IMR-90 (cell line): ENCODE data around the gene GRAP.
"Not testable (repeated sequence)": the region's sequence is repeated elsewhere in the genome, so short reads cannot be mapped to it uniquely, and the experiment has no call there.

Source experiments
- CEBPB ChIP-seq: IDR thresholded peaks from 2 replicates; pipeline ENCODE4 v1.6.1; 2012; ENCODE audit warnings: low read depth, low read length, improper control_type of control experiment
- CHD1 ChIP-seq: IDR thresholded peaks from 2 replicates; pipeline ENCODE4 v1.6.1; 2012; ENCODE audit warnings: low read depth, low read length, improper control_type of control experiment
- FOS ChIP-seq: fragments of 150-350 bp; IDR thresholded peaks from 2 replicates; pipeline ENCODE4 v1.6.1; 2016; ENCODE audit warnings: low read depth, low read length
- MAZ ChIP-seq: IDR thresholded peaks from 2 replicates; pipeline ENCODE4 v1.6.1; 2012; ENCODE audit warnings: low read depth, mild to moderate bottlenecking, low read length, improper control_type of control experiment, moderate library complexity, borderline replicate concordance
- NFE2L2 ChIP-seq: fragments of 150-350 bp; IDR thresholded peaks from 2 replicates; pipeline ENCODE4 v1.6.1; 2016; ENCODE audit warnings: low read depth, mild to moderate bottlenecking, low read length
- POLR2A ChIP-seq: IDR thresholded peaks from 2 replicates; pipeline ENCODE4 v1.6.1; 2012; ENCODE audit warnings: mild to moderate bottlenecking, low read depth, low read length
- RAD21 ChIP-seq: IDR thresholded peaks from 2 replicates; pipeline ENCODE4 v1.6.1; 2012; ENCODE audit warnings: low read length, improper control_type of control experiment
- RCOR1 ChIP-seq: IDR thresholded peaks from 2 replicates; pipeline ENCODE4 v1.6.1; 2012; ENCODE audit warnings: mild to moderate bottlenecking, low read length, improper control_type of control experiment; ENCODE audit not compliant: insufficient replicate concordance
- RFX5 ChIP-seq: IDR thresholded peaks from 2 replicates; pipeline ENCODE4 v1.8.0; 2012; ENCODE audit warnings: low read depth, mild to moderate bottlenecking, low read length, moderate library complexity
- TF ChIP-seq, protein P1 (sequence below): conservative IDR thresholded peaks from 2 replicates; pipeline ENCODE4 v1.5.1; 2012; ENCODE audit warnings: mild to moderate bottlenecking, low read depth, low read length, improper control_type of control experiment
- TF ChIP-seq, protein P2 (sequence below): fragments of 150-350 bp; IDR thresholded peaks from 2 replicates; pipeline ENCODE4 v1.6.1; 2017; ENCODE audit warnings: mild to moderate bottlenecking, antibody characterized with exemption, low read length, low read depth
- TF ChIP-seq, protein P3 (sequence below): fragments of 150-350 bp; IDR thresholded peaks from 2 replicates; pipeline ENCODE4 v1.6.1; 2016; ENCODE audit warnings: low read depth, mild to moderate bottlenecking, low read length, moderate library complexity, borderline replicate concordance

DNA sequence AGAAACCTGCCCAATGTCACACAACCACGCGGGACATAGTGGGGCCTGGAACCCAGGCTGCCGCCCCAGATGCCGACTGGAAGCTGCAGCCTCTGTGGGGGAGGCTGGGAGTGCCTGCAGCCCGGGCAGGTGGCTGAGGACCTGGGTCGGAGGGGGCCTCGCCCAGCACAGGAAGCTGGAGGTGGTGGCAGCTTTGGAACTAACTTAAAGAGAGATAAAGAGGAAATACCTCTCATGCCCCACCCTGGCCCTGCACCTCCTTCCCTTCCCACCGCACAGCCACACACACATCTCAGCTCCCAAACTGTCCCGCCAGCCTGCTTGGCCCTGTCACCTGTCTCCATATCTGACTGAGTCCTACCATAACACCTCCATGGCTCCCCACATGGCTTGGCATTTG lies 6.4 kb downstream of the GRAP start:
- TF ChIP-seq POLR2A, FOS, RAD21, NFE2L2, CHD1, RFX5, CEBPB, MAZ, RCOR1: not testable (repeated sequence)
- TF ChIP-seq, protein P1, sequence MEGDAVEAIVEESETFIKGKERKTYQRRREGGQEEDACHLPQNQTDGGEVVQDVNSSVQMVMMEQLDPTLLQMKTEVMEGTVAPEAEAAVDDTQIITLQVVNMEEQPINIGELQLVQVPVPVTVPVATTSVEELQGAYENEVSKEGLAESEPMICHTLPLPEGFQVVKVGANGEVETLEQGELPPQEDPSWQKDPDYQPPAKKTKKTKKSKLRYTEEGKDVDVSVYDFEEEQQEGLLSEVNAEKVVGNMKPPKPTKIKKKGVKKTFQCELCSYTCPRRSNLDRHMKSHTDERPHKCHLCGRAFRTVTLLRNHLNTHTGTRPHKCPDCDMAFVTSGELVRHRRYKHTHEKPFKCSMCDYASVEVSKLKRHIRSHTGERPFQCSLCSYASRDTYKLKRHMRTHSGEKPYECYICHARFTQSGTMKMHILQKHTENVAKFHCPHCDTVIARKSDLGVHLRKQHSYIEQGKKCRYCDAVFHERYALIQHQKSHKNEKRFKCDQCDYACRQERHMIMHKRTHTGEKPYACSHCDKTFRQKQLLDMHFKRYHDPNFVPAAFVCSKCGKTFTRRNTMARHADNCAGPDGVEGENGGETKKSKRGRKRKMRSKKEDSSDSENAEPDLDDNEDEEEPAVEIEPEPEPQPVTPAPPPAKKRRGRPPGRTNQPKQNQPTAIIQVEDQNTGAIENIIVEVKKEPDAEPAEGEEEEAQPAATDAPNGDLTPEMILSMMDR: not testable (repeated sequence)
- TF ChIP-seq, protein P2, sequence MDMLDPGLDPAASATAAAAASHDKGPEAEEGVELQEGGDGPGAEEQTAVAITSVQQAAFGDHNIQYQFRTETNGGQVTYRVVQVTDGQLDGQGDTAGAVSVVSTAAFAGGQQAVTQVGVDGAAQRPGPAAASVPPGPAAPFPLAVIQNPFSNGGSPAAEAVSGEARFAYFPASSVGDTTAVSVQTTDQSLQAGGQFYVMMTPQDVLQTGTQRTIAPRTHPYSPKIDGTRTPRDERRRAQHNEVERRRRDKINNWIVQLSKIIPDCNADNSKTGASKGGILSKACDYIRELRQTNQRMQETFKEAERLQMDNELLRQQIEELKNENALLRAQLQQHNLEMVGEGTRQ: not testable (repeated sequence)
- TF ChIP-seq, protein P3, sequence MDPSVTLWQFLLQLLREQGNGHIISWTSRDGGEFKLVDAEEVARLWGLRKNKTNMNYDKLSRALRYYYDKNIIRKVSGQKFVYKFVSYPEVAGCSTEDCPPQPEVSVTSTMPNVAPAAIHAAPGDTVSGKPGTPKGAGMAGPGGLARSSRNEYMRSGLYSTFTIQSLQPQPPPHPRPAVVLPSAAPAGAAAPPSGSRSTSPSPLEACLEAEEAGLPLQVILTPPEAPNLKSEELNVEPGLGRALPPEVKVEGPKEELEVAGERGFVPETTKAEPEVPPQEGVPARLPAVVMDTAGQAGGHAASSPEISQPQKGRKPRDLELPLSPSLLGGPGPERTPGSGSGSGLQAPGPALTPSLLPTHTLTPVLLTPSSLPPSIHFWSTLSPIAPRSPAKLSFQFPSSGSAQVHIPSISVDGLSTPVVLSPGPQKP: not testable (repeated sequence)
